Measurements from ENCODE around the gene COL1A1.

The COL1A1 gene

DNA sequence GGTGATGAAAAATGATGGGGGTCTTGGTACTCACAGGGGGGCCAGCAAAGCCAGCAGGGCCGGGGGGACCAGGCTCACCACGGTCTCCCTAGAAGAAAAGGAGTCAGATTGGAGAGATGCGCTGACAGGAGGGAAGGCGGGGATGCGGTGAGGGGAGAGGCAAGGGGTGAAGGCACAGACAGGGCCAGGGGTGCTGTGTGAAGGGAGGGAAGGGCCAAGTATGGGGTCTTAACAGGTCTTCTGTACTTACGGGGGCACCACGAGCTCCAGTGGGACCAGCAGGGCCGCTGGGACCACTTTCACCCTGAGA is 11.2 kb downstream of the COL1A1 start:
- TF ChIP-seq FOXP2 (optimal IDR thresholded peaks at IDR 0.05; ENCODE audit: borderline replicate concordance, extremely low read depth, extremely low read length, insufficient read depth) (no peak), TAF1 (IDR thresholded peaks at IDR 0.05; ENCODE audit: borderline replicate concordance, insufficient read depth, low read length) (no peak), POLR2AphosphoS5 (IDR thresholded peaks at IDR 0.05; ENCODE audit: low read depth, low read length) (no peak), SIN3A (IDR thresholded peaks at IDR 0.05; ENCODE audit: borderline replicate concordance, insufficient read depth, low read length) (no peak)
- TF ChIP-seq, protein P1, sequence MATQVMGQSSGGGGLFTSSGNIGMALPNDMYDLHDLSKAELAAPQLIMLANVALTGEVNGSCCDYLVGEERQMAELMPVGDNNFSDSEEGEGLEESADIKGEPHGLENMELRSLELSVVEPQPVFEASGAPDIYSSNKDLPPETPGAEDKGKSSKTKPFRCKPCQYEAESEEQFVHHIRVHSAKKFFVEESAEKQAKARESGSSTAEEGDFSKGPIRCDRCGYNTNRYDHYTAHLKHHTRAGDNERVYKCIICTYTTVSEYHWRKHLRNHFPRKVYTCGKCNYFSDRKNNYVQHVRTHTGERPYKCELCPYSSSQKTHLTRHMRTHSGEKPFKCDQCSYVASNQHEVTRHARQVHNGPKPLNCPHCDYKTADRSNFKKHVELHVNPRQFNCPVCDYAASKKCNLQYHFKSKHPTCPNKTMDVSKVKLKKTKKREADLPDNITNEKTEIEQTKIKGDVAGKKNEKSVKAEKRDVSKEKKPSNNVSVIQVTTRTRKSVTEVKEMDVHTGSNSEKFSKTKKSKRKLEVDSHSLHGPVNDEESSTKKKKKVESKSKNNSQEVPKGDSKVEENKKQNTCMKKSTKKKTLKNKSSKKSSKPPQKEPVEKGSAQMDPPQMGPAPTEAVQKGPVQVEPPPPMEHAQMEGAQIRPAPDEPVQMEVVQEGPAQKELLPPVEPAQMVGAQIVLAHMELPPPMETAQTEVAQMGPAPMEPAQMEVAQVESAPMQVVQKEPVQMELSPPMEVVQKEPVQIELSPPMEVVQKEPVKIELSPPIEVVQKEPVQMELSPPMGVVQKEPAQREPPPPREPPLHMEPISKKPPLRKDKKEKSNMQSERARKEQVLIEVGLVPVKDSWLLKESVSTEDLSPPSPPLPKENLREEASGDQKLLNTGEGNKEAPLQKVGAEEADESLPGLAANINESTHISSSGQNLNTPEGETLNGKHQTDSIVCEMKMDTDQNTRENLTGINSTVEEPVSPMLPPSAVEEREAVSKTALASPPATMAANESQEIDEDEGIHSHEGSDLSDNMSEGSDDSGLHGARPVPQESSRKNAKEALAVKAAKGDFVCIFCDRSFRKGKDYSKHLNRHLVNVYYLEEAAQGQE (IDR thresholded peaks at IDR 0.05; ENCODE audit: insufficient read depth in 1 of 2, low read depth in 2 of 2, low read length in 2 of 2): no peak

DNA sequence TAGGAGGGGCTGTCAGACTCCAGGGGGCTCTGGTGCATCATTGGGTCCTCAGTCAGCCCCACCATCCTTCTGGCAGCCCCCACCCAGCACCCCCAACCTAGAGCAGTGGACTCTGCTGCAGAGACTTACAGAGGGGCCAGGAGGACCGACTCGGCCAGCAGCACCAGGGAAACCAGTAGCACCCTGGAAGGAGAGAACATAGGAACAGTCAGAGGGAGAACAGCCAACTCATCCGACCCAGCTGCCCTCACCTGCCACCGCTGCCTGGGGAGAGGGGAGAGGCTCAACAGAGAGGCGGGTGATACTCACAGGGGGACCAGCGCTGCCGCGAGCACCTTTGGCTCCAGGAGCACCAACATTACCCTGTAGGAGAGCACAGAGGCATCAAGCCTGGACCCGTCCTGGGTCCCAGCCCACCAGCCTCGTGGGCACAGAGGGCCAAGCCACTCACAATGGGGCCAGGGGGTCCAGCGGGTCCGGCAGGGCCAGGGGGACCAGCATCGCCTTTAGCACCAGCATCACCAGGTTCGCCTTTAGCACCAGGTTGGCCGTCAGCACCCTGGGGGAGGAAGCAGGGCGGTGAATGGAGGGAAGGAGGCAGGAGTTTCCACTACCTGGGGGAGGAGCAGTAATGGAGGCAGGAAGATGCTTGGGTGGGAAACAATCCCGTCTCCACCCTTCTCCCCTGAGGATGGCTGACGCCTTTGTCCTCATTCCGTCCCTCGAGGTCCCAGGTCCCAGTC is 11.7 kb downstream of the COL1A1 start:
- TF ChIP-seq SIN3A (IDR thresholded peaks at IDR 0.05; ENCODE audit: borderline replicate concordance, insufficient read depth, low read length) (no peak), TAF1 (IDR thresholded peaks at IDR 0.05; ENCODE audit: borderline replicate concordance, insufficient read depth, low read length) (no peak), FOXP2 (optimal IDR thresholded peaks at IDR 0.05; ENCODE audit: borderline replicate concordance, extremely low read depth, extremely low read length, insufficient read depth) (no peak), POLR2AphosphoS5 (IDR thresholded peaks at IDR 0.05; ENCODE audit: low read depth, low read length) (no peak)
- TF ChIP-seq, protein P1 (IDR thresholded peaks at IDR 0.05; ENCODE audit: insufficient read depth in 1 of 2, low read depth in 2 of 2, low read length in 2 of 2): no peak

DNA sequence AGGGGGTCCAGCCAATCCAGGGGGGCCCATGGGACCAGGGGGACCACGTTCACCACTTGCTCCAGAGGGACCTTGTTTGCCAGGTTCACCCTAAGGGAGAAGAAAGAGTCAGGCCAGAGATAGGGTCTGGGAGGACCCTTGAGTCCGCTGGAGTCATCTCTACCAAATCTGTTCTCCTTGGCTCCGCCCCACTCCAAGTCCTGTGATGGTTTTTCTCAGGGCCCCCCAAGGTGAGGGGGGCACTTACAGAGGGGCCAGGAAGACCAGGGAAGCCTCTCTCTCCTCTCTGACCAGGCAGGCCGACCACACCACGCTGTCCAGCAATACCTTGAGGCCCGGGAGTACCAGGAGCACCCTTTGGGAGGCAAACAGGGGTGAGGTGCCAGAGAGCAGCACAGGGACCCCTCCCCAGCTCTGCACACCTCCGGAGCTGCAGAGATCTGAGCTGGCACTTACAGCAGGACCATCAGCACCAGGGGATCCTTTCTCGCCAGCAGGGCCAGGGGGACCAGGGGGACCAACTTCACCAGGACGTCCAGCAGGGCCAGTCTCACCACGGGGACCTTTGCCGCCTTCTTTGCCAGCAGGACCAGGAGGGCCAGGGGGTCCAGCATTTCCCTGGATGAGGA is 12.4 kb downstream of the COL1A1 start:
- TF ChIP-seq FOXP2 (optimal IDR thresholded peaks at IDR 0.05; ENCODE audit: borderline replicate concordance, extremely low read depth, extremely low read length, insufficient read depth) (no peak), TAF1 (IDR thresholded peaks at IDR 0.05; ENCODE audit: borderline replicate concordance, insufficient read depth, low read length) (no peak), SIN3A (IDR thresholded peaks at IDR 0.05; ENCODE audit: borderline replicate concordance, insufficient read depth, low read length) (no peak), POLR2AphosphoS5 (IDR thresholded peaks at IDR 0.05; ENCODE audit: low read depth, low read length) (no peak)
- TF ChIP-seq, protein P1 (IDR thresholded peaks at IDR 0.05; ENCODE audit: insufficient read depth in 1 of 2, low read depth in 2 of 2, low read length in 2 of 2): no peak

DNA sequence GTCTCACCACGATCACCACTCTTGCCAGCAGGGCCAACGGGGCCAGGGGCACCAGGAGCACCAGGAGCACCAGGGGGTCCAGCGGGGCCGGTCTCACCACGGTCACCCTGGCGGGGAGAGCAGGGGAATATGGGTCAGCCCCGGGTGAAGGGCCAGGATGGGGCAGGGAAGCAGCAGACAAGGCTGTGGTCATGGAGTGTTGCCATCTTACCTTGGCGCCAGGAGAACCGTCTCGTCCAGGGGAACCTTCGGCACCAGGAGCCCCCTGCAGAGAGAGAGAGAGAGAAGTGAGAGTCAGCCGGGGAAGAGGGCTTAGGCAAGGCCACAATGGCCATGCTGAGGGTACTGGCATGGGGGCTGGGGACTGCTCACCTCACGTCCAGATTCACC is 12.9 kb downstream of the COL1A1 start:
- TF ChIP-seq POLR2AphosphoS5 (IDR thresholded peaks at IDR 0.05; ENCODE audit: low read depth, low read length) (no peak), FOXP2 (optimal IDR thresholded peaks at IDR 0.05; ENCODE audit: borderline replicate concordance, extremely low read depth, extremely low read length, insufficient read depth) (no peak), SIN3A (IDR thresholded peaks at IDR 0.05; ENCODE audit: borderline replicate concordance, insufficient read depth, low read length) (no peak), TAF1 (IDR thresholded peaks at IDR 0.05; ENCODE audit: borderline replicate concordance, insufficient read depth, low read length) (no peak)
- TF ChIP-seq, protein P1 (IDR thresholded peaks at IDR 0.05; ENCODE audit: insufficient read depth in 1 of 2, low read depth in 2 of 2, low read length in 2 of 2): no peak

All from PFSK-1 (cell line).